Kidney (tissue), 14 donors: ENCODE data around the gene CORO2B. TPM values are rescaled to one million over a fixed set of nuclear protein-coding genes. Genes with fewer than 3 reads are reported as not detected.
"Not testable (repeated sequence)": the region's sequence is repeated elsewhere in the genome, so short reads cannot be mapped to it uniquely, and the experiment has no call there.

Source experiments
- DNase-seq, 5 donors: peaks; one replicate each; pipeline ENCODE4 v3.0.0-alpha.2; 2013 to 2020
- FAIRE-seq: peaks from 2 replicates; lab custom pipeline; 2012; peaks lifted over from hg19 to GRCh38; lab: Jason Lieb, UNC
- H3K27ac ChIP-seq, 2 donors: one replicate each; pipeline ENCODE4 v1.7.0; 2013; ENCODE audit warnings: low read depth in 2 of 2, low read length in 2 of 2, inconsistent platforms in 1 of 2
- H3K27me3 ChIP-seq: one replicate; pipeline ENCODE4 v1.7.1; 2013; ENCODE audit warnings: low read length, inconsistent platforms; ENCODE audit not compliant: control insufficient read depth, insufficient read depth
- H3K36me3 ChIP-seq, 3 donors: one replicate each; pipeline versions ENCODE4 v1.7.0 to v1.7.1; 2013; ENCODE audit warnings: low read length in 3 of 3, control low read depth in 1 of 3, inconsistent platforms in 1 of 3; ENCODE audit not compliant: insufficient read depth in 3 of 3, control insufficient read depth in 2 of 3
- H3K4me1 ChIP-seq, 3 donors: one replicate each; pipeline versions ENCODE4 v1.7.0 to v1.7.1; 2013; ENCODE audit warnings: low read length in 3 of 3, inconsistent platforms in 1 of 3, low read depth in 1 of 3; ENCODE audit not compliant: control insufficient read depth in 2 of 3, insufficient read depth in 2 of 3
- H3K4me3 ChIP-seq, 3 donors: one replicate each; pipeline versions ENCODE4 v1.7.0 to v1.8.1; 2013; ENCODE audit warnings: low read length in 3 of 3, control low read depth in 1 of 3, inconsistent platforms in 1 of 3
- H3K9ac ChIP-seq, 3 donors: one replicate each; pipeline versions ENCODE4 v1.7.0 to v1.7.1; 2013; ENCODE audit warnings: low read length in 3 of 3, control low read depth in 1 of 3, inconsistent platforms in 1 of 3
- H3K9me3 ChIP-seq, 3 donors: one replicate each; pipeline versions ENCODE4 v1.7.0 to v1.7.1; 2013; ENCODE audit warnings: low read length in 3 of 3, control low read depth in 1 of 3, inconsistent platforms in 1 of 3; ENCODE audit not compliant: control insufficient read depth in 2 of 3, insufficient read depth in 1 of 3
- intact Hi-C: fragments of 100-400 bp; cut with DNase I; formaldehyde crosslinking; loops from one replicate; pipeline ENCODE4 v1.11.1; 2022
- polyA plus RNA-seq: library from polyadenylated mRNA; stranded (reverse); fragments of 350-450 nt; fragmentation: Illumina TruSeq; extraction: RNeasy Lipid Tissue Mini Kit (QIAGEN cat#74804); gene quantifications from one replicate; pipeline ENCODE4 v1.2.3, GENCODE V29; 2014; ENCODE audit warnings: low read depth, low replicate concordance; ENCODE audit not compliant: insufficient read depth
- total RNA-seq: library from RNA; stranded (reverse); fragmentation: NEBNext Ultra II Directional; extraction: Animal tissue kit (Norgen Biotek cat#: 25700); gene quantifications from one replicate; pipeline ENCODE4 v1.2.1, GENCODE V29; 2021
- TF ChIP-seq, protein P1 (sequence below): IDR thresholded peaks from 3 replicates; pipeline ENCODE4 v1.5.1; 2012; ENCODE audit warnings: mild to moderate bottlenecking, moderate library complexity, borderline replicate concordance; ENCODE audit not compliant: insufficient read depth; ENCODE audit errors: extremely low read depth
- donor health status: control.
- donor health status: control.
- donor health status: control.
- donor health status: control.
- donor health status: control.
- donor health status: DM: yes; HTN: yes; CAD: no.
- donor health status: Normal renal cell carcinoma (clear cell type).

CORO2B gene
- total and polyA plus RNA-seq, 2 donors from 2014 or later: 7.9 to 9.0 TPM

DNA sequence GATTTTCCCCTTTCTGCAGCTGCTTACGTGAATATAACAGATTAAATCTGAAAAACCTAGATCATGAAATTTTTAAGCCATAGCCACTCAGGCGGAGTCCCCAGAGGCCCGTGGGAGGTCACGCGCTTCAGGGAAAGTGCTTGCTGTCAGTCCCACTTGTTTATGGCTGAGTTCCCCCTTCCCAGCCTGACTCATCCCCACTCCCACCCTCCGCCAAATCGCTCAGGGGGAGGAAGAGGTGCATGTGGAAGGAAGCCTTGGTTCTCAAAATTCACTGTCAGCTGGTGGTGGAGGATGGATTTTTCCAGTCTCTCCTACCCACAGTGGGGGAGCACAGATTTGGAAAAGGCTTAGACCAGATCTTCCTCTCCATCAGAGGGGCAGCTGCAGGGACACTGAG lies 67.4 kb downstream of the CORO2B start:
- H3K36me3 ChIP-seq: no peaks in the 10 kb centered on the region
- no peak overlapping the region for H3K27ac ChIP-seq
- H3K4me3 ChIP-seq: no peak overlapping the region
- H3K9me3 ChIP-seq: no peaks in the 10 kb centered on the region
- peaks cover 0 to 7% (median 0%) of the 10 kb centered on the region in 3 donors for H3K4me1 ChIP-seq
- DNase-seq: peak in 1 of 5 donors; percentile 45
- FAIRE-seq: no peak
- no peak overlapping the region for H3K9ac ChIP-seq
- no peaks in the 10 kb centered on the region for H3K27me3 ChIP-seq
- intact Hi-C loops: no loop called here
- TF ChIP-seq, protein P1, sequence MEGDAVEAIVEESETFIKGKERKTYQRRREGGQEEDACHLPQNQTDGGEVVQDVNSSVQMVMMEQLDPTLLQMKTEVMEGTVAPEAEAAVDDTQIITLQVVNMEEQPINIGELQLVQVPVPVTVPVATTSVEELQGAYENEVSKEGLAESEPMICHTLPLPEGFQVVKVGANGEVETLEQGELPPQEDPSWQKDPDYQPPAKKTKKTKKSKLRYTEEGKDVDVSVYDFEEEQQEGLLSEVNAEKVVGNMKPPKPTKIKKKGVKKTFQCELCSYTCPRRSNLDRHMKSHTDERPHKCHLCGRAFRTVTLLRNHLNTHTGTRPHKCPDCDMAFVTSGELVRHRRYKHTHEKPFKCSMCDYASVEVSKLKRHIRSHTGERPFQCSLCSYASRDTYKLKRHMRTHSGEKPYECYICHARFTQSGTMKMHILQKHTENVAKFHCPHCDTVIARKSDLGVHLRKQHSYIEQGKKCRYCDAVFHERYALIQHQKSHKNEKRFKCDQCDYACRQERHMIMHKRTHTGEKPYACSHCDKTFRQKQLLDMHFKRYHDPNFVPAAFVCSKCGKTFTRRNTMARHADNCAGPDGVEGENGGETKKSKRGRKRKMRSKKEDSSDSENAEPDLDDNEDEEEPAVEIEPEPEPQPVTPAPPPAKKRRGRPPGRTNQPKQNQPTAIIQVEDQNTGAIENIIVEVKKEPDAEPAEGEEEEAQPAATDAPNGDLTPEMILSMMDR: no peak

DNA sequence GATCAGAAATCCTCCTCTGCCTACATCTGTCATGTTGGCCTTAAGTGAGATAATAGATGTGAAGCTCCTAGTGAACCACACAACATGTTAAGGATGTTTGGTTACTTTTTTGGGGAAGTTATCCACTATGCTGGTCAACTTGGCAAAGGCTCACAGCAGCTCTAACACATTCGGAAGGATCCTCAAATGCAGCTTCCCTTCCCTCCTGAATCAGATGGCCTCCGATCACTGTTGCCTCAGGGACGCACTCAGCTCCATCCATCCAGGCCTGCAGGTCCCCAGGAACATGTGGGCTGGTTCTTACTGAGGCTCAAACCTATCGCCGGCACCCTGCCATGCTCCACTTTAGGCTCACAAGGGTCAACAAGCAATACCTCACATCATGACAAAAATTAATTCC lies 67.9 kb downstream of the CORO2B start:
- TF ChIP-seq, protein P1: no peak
- Histone ChIP-seq H3K9ac (no peak overlapping the region), H3K9me3 (no peaks in the 10 kb centered on the region), H3K4me3 (no peak overlapping the region), H3K36me3 (no peaks in the 10 kb centered on the region), H3K27me3 (no peaks in the 10 kb centered on the region), H3K4me1 (peaks cover 0 to 10% (median 0%) of the 10 kb centered on the region in 3 donors), H3K27ac (no peak overlapping the region)
- FAIRE-seq (no peak), DNase-seq (peak in 1 of 5 donors; percentile 32)
- intact Hi-C loops: no loop called here

DNA sequence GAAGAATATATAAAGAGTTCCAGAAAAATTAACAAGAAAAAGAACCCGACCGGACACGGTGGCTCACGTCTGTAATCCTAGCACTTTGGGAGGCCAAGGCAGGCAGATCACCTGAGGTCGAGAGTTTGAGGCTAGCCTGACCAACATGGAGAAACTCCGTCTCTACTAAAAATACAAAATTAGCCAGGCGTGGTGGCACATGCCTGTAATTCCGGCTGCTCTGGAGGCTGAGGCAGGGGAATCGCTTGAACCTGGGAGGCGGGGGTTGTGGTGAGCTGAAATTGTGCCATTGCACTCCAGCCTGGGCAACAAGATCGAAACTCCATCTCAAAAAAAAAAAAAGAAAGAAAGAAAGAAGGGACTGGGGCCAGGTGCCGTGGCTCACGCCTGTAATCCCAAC lies 68.6 kb downstream of the CORO2B start:
- H3K9me3 ChIP-seq, DNase-seq, intact Hi-C loops, H3K36me3 ChIP-seq, H3K27ac ChIP-seq, FAIRE-seq, H3K9ac ChIP-seq, H3K27me3 ChIP-seq, H3K4me3 ChIP-seq: not testable (repeated sequence)
- H3K4me1 ChIP-seq: peaks cover 0 to 10% (median 0%) of the 10 kb centered on the region in 3 donors

DNA sequence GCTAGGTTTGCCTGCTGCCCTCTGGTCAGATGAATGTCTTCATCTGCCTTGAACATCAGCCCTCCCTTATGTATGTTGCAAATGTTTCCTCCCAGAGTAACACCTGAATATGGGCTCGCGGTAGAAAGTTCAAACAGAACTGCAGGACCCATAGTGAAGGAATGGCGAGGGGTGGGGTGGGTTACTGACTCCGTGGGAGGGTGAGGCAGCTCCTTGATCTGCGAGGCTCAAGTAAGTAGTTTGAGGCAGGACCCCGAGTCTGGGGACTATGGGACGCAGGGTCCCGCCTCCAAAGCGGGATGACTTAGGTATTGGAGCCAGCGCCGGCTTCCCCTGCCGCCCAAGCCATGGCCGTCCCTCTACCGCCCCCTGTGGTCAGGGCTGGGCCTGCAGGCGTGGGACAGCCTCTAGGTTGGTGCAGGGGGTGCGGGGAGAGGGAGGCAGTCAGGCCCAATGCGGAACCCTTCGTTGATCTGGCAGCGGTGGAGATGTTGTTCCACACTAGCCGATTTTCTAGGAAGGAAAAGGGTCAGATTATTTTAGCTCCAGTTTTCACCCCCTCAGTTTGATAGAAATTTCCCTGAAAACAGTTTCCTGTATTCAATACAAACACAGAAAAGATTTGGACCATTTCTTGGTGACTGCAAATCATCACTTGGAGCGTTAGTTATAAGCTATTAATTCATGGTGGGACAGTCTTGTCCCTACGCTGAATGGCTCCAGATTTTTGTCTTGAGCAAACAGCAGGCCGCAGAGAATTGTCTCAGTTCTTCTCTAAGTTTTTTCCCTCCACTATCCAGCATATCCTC lies 72.3 kb downstream of the CORO2B start:
- TF ChIP-seq, protein P1: peak; percentile 73
- DNase-seq (peak in 4 of 5 donors; percentile 58 to 82 (median 72)), FAIRE-seq (no peak)
- H3K9me3 ChIP-seq: no peaks in the 10 kb centered on the region
- H3K4me1 ChIP-seq: peaks cover 0 to 7% (median 0%) of the 10 kb centered on the region in 3 donors
- no peak overlapping the region for H3K9ac ChIP-seq
- intact Hi-C loops: no loop called here
- H3K36me3 ChIP-seq: no peaks in the 10 kb centered on the region
- H3K27me3 ChIP-seq: no peaks in the 10 kb centered on the region
- no peak overlapping the region for H3K27ac ChIP-seq
- H3K4me3 ChIP-seq: no peak overlapping the region
